GM10847 (cell line): Measurements from ENCODE around the gene ALDOB.
A peak's percentile ranks its signal among the peaks of the same experiment; 100 is the strongest.

Experiments
- POLR2A ChIP-seq: IDR thresholded peaks from 2 replicates; pipeline ENCODE4 v1.6.1; 2011; ENCODE audit not compliant: insufficient read length; ENCODE audit errors: extremely low read depth

Gene ALDOB

GRCh38 chr9:101415578-101415977, 20.0 kb downstream of the ALDOB start:
- TF ChIP-seq POLR2A = no peak

DNA sequence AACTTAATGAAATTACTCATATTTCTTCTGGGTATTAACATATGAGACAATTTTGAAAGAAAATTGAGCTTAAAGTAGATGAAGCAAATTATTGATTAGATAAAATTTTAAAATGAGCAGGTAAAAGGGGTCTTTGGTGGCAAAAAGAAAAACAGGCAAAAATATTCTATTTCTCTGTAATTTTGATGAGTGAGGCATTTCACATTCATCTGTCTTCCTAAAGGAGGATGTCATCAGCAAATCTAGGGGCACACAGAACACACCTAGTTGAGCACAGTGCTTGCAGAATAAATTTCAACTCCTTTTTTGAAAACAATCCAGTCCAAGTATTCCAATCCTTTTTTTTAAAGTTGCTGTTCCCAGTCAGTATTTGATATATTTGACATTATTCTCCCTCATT, 20.7 kb downstream of the ALDOB start:
- no peak for TF ChIP-seq POLR2A

DNA sequence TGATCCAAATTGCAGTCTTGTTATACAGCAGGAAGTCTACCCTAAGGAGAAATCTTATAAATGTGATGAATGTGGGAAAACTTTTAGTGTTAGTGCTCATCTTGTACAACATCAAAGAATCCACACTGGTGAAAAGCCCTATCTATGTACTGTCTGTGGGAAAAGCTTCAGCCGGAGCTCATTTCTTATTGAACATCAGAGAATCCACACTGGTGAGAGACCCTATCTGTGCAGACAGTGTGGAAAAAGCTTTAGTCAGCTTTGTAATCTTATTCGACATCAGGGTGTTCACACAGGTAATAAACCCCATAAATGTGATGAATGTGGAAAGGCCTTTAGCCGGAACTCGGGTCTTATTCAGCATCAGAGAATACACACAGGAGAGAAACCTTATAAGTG, 26.5 kb downstream of the ALDOB start:
- TF ChIP-seq POLR2A = no peak

DNA sequence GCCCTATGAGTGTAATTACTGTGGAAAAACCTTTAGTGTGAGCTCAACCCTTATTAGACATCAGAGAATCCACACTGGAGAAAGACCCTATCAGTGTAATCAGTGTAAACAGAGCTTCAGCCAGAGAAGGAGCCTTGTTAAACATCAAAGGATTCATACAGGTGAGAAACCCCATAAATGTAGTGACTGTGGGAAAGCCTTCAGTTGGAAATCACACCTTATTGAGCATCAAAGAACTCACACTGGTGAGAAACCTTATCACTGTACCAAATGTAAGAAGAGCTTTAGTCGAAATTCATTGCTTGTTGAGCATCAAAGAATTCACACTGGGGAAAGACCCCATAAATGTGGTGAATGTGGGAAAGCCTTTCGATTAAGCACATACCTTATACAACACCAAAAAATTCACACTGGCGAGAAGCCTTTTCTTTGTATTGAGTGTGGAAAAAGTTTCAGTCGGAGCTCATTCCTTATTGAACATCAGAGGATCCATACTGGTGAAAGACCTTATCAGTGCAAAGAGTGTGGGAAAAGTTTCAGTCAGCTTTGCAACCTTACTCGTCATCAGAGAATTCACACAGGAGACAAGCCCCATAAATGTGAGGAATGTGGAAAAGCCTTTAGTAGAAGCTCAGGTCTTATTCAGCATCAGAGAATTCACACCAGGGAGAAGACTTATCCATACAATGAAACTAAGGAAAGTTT, 27.0 kb downstream of the ALDOB start:
- no peak for TF ChIP-seq POLR2A

- no peak for TF ChIP-seq POLR2A
These were observed 31.9 kb downstream of the ALDOB start for GRCh38 chr9:101403516-101404285.

- no peak for TF ChIP-seq POLR2A
These were observed 35.5 kb downstream of the ALDOB start for GRCh38 chr9:101400120-101400519.

- TF ChIP-seq POLR2A = no peak
These were observed 36.0 kb downstream of the ALDOB start for GRCh38 chr9:101399643-101399970.

DNA sequence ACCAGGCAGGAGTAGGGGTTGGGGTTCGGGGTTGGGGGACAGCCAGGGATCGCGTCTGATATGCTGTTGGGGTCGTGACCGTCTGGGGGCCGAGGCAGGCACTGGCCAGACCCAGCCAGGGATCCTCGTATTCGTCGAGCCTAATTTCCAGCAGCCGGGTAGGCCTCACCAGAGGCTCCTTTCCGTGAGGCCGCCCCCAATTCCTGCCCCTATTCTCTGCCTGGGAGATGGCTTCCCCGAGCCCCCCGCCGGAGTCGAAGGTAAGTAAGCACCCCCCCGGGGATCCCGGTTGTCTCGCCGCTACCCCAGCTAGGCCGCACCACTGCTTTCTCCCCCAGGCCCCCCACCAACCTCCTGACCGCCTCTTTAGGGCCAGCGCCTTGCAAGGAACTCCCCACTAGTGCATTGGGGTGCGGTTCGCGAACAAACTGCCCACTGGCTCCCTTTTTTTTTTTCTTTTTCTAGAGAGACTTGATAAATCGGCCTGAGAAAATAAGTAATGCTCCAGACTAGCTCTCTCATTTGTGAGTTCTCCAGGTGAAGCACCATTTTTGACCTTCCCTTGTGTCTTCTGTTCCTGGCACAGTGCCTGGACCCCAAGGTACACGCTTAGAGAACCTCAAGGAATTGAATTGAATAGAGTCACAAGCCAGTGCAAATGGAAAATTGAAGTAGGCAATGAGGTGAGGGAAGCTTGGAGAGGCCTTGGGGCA, 36.5 kb downstream of the ALDOB start:
- TF ChIP-seq POLR2A = no peak

- TF ChIP-seq POLR2A = peak; percentile 82
These were observed 37.3 kb downstream of the ALDOB start, which contains the start of the genes MRPL50 and ZNF189 for GRCh38 chr9:101398068-101398929. TSS of gene MRPL50 (minus strand) at chr9:101398618. CDS start at chr9:101398592, 26 bp downstream. TSS of gene ZNF189 (plus strand) at chr9:101398851. CDS start at chr9:101399157, 306 bp downstream.

DNA sequence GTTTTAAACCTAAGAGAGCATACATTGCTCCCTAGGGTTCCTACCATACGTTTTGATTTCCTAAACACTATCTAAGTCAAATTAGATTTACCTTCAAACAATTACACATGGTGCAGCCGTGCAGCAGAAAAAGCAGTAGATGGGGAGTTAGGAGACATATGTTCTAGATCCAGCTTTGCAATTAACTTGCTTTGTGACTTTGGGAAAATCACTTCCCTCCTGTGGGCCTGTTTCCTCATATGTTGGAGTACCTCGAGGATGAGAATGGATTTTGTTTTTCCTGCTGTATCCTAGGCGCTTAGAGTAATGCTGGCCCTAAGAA, 37.9 kb downstream of the ALDOB start:
- TF ChIP-seq POLR2A = no peak

DNA sequence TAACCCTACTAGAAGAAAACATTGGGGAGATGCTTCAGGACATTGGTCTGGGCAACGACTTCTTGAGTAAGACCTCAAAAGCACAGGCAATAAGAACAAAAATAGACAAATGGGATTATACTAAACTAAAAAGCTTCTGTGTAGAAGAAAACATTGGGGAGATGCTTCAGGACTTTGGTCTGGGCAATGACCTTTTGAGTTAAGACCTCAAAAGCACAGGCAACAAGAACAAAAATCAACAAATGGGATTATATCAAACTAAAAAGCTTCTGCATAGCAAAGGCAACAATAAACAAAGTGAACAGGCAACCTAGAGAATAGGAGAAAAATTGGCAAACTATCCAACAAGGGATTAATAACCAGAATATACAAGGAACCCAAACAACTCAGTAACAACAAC, 40.9 kb downstream of the ALDOB start:
- TF ChIP-seq POLR2A = no peak

GRCh38 chr9:101393135-101393534, 42.4 kb downstream of the ALDOB start:
- no peak for TF ChIP-seq POLR2A

- no peak for TF ChIP-seq POLR2A
These were observed 47.0 kb downstream of the ALDOB start for GRCh38 chr9:101388507-101388993.

- no peak for TF ChIP-seq POLR2A
These were observed 47.6 kb downstream of the ALDOB start for GRCh38 chr9:101387871-101388506.
